ENCODE results near the gene CCDC120.

DNA sequence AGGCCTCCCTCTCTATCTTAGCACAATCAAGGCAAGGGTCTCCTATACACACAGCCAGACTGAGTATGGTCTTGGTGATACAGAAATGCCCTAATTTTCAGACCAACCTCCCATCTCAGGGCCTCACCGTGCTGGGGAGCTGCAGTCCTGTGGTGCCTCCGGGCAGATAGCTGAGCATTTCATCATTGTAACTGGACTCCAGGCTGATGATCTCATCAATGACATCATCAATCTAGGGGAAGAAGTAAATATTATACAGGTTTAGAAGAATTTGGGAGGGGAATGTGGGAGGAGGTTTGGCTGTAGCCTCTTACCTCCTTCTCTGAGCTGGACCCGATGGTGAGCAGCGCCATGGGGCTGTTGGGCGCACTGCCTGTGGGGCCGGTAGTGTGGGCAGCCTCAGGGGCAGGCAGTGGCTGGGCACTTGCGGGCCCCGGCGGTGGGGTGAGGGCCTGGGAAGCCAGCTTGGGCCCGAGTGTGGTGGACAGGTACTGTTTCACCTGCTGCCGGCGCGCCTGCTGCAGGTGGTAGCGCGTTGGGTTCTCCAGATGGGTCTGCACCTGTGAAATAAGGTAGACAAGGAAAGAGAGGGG is 20.8 kb upstream of the CCDC120 start:
- TF ChIP-seq, protein P1, sequence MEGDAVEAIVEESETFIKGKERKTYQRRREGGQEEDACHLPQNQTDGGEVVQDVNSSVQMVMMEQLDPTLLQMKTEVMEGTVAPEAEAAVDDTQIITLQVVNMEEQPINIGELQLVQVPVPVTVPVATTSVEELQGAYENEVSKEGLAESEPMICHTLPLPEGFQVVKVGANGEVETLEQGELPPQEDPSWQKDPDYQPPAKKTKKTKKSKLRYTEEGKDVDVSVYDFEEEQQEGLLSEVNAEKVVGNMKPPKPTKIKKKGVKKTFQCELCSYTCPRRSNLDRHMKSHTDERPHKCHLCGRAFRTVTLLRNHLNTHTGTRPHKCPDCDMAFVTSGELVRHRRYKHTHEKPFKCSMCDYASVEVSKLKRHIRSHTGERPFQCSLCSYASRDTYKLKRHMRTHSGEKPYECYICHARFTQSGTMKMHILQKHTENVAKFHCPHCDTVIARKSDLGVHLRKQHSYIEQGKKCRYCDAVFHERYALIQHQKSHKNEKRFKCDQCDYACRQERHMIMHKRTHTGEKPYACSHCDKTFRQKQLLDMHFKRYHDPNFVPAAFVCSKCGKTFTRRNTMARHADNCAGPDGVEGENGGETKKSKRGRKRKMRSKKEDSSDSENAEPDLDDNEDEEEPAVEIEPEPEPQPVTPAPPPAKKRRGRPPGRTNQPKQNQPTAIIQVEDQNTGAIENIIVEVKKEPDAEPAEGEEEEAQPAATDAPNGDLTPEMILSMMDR (conservative IDR thresholded peaks at IDR 0.05; ENCODE audit: low read length) = no peak
- no peak for TF ChIP-seq EZH2phosphoT487 (IDR thresholded peaks at IDR 0.05; ENCODE audit: borderline replicate concordance)
